HepG2 (cell line): Measurements from ENCODE around the gene ASTN2. TPM values are rescaled to one million over a fixed set of nuclear protein-coding genes. Genes with fewer than 3 reads are reported as not detected.

Source experiments
- ATAC-seq: fragments of 200-7000 bp; cut with Tn5 transposase; 3 replicates; pipeline ENCODE4 v1.9.1; 2020; ENCODE audit warnings: mild to moderate bottlenecking, moderate library complexity
- BruUV-seq: library from RNA; stranded (reverse); fragments of 400-500 nt; replicated peaks from 2 replicates; lab custom pipeline; 2021; lab: Mats Ljungman, UMichigan
- CTCF ChIA-PET: fragments of 300-600 bp; formaldehyde crosslinking; extraction: SDS; loops from one replicate; lab custom pipeline; 2021; ENCODE audit warnings: low total read pairs, inconsistent platforms, low intra/inter-chr PET ratio; lab: Yijun Ruan, JAX
- POLR2A ChIA-PET: fragments of 350-600 bp; sonication (Branson Sonifier 250); formaldehyde crosslinking; loops from one replicate; lab custom pipeline; 2020; ENCODE audit warnings: antibody characterized with exemption, inconsistent platforms; lab: Yijun Ruan, JAX
- DNase-seq: peaks from one replicate; pipeline ENCODE4 v3.0.0-alpha.2; 2015; ENCODE audit warnings: low spot score
- FAIRE-seq: peaks from 3 replicates; lab custom pipeline; 2011; peaks lifted over from hg19 to GRCh38; lab: Jason Lieb, UNC
- H2AFZ ChIP-seq: one replicate; pipeline ENCODE4 v1.6.1; 2011; ENCODE audit warnings: low read length, inconsistent platforms
- H3K27ac ChIP-seq: fragments of 300-600 bp; 3 replicates; pipeline ENCODE4 v1.8.0; 2011; ENCODE audit warnings: mixed run types, mild to moderate bottlenecking, mixed read lengths, low read length, inconsistent platforms; ENCODE audit not compliant: insufficient read depth; ENCODE audit errors: extremely low read length
- H3K27me3 ChIP-seq, 2 experiments: fragments of 200-600 bp in 1 of 2; 2 replicates in 1 of 2; 3 replicates in 1 of 2; pipeline versions ENCODE4 v1.6.0 to v1.8.0; 2011; ENCODE audit warnings: low read length in 2 of 2, mild to moderate bottlenecking in 2 of 2, moderate library complexity in 2 of 2, inconsistent platforms in 1 of 2; ENCODE audit not compliant: insufficient read depth in 2 of 2, control insufficient read depth in 1 of 2
- H3K36me3 ChIP-seq, 2 experiments: fragments of 200-600 bp in 1 of 2; replicated peaks in 1 of 2; 2 replicates in 1 of 2; 3 replicates in 1 of 2; pipeline versions ENCODE4 v1.5.1 to v1.8.0; 2011; ENCODE audit warnings: low read length in 2 of 2, inconsistent platforms in 1 of 2; ENCODE audit not compliant: insufficient read depth in 2 of 2, control insufficient read depth in 1 of 2
- H3K4me1 ChIP-seq: 2 replicates; pipeline ENCODE4 v1.5.1; 2012; ENCODE audit warnings: low read length, inconsistent platforms; ENCODE audit not compliant: insufficient read depth
- H3K4me2 ChIP-seq: 2 replicates; pipeline ENCODE4 v1.6.0; 2011; ENCODE audit warnings: low read depth, low read length, inconsistent platforms
- H3K4me3 ChIP-seq, 3 experiments: fragments of 200-600 bp in 1 of 3; sonication (generic), shearing (Covaris generic) in 1 of 3; replicated peaks in 1 of 3; 2 replicates each; pipeline ENCODE4 v1.5.1; 2011 to 2016; ENCODE audit warnings: low read length in 3 of 3, inconsistent platforms in 2 of 3, low read depth in 2 of 3, mild to moderate bottlenecking in 2 of 3, control low read depth in 1 of 3, mixed read lengths in 1 of 3; ENCODE audit not compliant: insufficient read depth in 1 of 3
- H3K79me2 ChIP-seq: one replicate; pipeline ENCODE4 v1.6.1; 2011; ENCODE audit warnings: low read length, inconsistent platforms; ENCODE audit not compliant: insufficient read depth
- H3K9ac ChIP-seq: 2 replicates; pipeline ENCODE4 v1.6.0; 2011; ENCODE audit warnings: mild to moderate bottlenecking, low read depth, low read length, inconsistent platforms; ENCODE audit not compliant: insufficient read depth
- H3K9me3 ChIP-seq: 2 replicates; pipeline ENCODE4 v1.5.1; 2012; ENCODE audit warnings: mild to moderate bottlenecking, low read length
- H4K20me1 ChIP-seq: 2 replicates; pipeline ENCODE4 v1.6.0; 2011; ENCODE audit warnings: inconsistent platforms, mild to moderate bottlenecking, low read length, moderate library complexity; ENCODE audit not compliant: insufficient read depth
- FOXK2 ChIP-seq: fragments of 450-650 bp; IDR thresholded peaks from 2 replicates; pipeline ENCODE4 v1.6.1; 2016
- ZNF512 ChIP-seq: sonication (generic); formaldehyde crosslinking; IDR thresholded peaks from 2 replicates; pipeline ENCODE4 v1.4.0; 2020; ENCODE audit warnings: mild to moderate bottlenecking, missing genetic modification reagents
- ZNF629 ChIP-seq: sonication (generic); formaldehyde crosslinking; conservative IDR thresholded peaks from 2 replicates; pipeline ENCODE4 v1.5.0; 2020; ENCODE audit warnings: missing genetic modification reagents
- WGBS: methylation state at CpG from one replicate; pipeline ENCODE4 v1.1.6; 2017; ENCODE audit warnings: low lambda C conversion rate; 5-methylcytosine and 5-hydroxymethylcytosine counted together
- in situ Hi-C: cut with HindIII; loops from 2 replicates; pipeline ENCODE4 v1.10.0; 2017; ENCODE audit warnings: low pct_unique_long_range_greater_than_20kb; ENCODE audit not compliant: extremely low pct_ligation_motif_present
- intact Hi-C: fragments of 100-400 bp; cut with micrococcal nuclease; formaldehyde crosslinking; loops from one replicate; pipeline ENCODE4 v1.10.0; 2022; ENCODE audit not compliant: unreplicated experiment
- polyA plus RNA-seq, 8 experiments: library from polyadenylated mRNA; depleted of rRNA in 3 of 8; stranded (reverse) in 7 of 8; unstranded in 1 of 8; fragments of >200 nt; fragmentation: Illumina TruSeq in 4 of 8; extraction: Trizol in 4 of 8; gene quantifications; 2 replicates each; pipeline versions ENCODE4 v1.2.1 to v1.2.3, GENCODE V29; 2011 to 2016; ENCODE audit warnings: low read depth in 4 of 8, missing spikeins in 1 of 8, mixed read lengths in 1 of 8; ENCODE audit not compliant: insufficient read depth in 1 of 8
- total RNA-seq, 5 experiments: library from RNA; depleted of rRNA; stranded (reverse); fragments of >200 nt; fragmentation: Illumina TruSeq; extraction: Trizol; gene quantifications; 2 replicates each; pipeline ENCODE4 v1.2.3, GENCODE V29; 2016; ENCODE audit warnings: low read depth in 1 of 5

Gene ASTN2
- total and polyA plus RNA-seq, 2 of the 13 experiments (the other 11 are each of a cell fraction or from before 2014, with no cell fraction given) = 5.2 to 13.5 TPM

GRCh38 chr9:116717150-116717549, 697.7 kb downstream of the ASTN2 start:
- Histone ChIP-seq H3K36me3 (no peaks in the 10 kb centered on the region), H3K4me1 (no peaks in the 10 kb centered on the region), H3K4me2 (no peak overlapping the region), H3K27me3 (no peaks in the 10 kb centered on the region), H3K27ac (no peak overlapping the region), H4K20me1 (no peaks in the 10 kb centered on the region), H3K4me3 (no peak overlapping the region), H3K9me3 (no peaks in the 10 kb centered on the region), H3K9ac (no peak overlapping the region), H2AFZ (no peak overlapping the region), H3K79me2 (no peaks in the 10 kb centered on the region)
- POLR2A ChIA-PET = no interaction called here
- 35% methylated on average over 7 of the region's 7 CpGs for WGBS
- no peak for TF ChIP-seq ZNF512 (CRISPR knock-in tag)
- CTCF ChIA-PET = no interaction called here
- no TSS peak for BruUV-seq
- intact Hi-C loops = no loop called here
- in situ Hi-C loops = no loop called here
- ATAC-seq = no peak
- DNase-seq = no peak
- FAIRE-seq = no peak

- ATAC-seq (no peak), DNase-seq (no peak), FAIRE-seq (no peak)
- H3K79me2 ChIP-seq = no peaks in the 10 kb centered on the region
- BruUV-seq = no TSS peak
- H3K27ac ChIP-seq = no peak overlapping the region
- no peak overlapping the region for H3K4me3 ChIP-seq
- ChIA-PET POLR2A (no interaction called here), CTCF (no interaction called here)
- intact Hi-C loops = no loop called here
- no peaks in the 10 kb centered on the region for H3K4me1 ChIP-seq
- H2AFZ ChIP-seq = no peak overlapping the region
- no peaks in the 10 kb centered on the region for H3K27me3 ChIP-seq
- TF ChIP-seq FOXK2 (no peak), ZNF629 (CRISPR knock-in tag) (peak; percentile 56; the same call in 1 of the 2 replicates)
- H4K20me1 ChIP-seq = no peaks in the 10 kb centered on the region
- in situ Hi-C loops = no loop called here
- no peaks in the 10 kb centered on the region for H3K9me3 ChIP-seq
- no peaks in the 10 kb centered on the region for H3K36me3 ChIP-seq
- H3K4me2 ChIP-seq = no peak overlapping the region
- H3K9ac ChIP-seq = no peak overlapping the region
Observed at GRCh38 chr9:116716438-116716837, 698.4 kb downstream of the ASTN2 start.
